NCI-H69 (cell line): ENCODE data around the gene TBX10.
"Not testable (repeated sequence)": the region's sequence is repeated elsewhere in the genome, so short reads cannot be mapped to it uniquely, and the experiment has no call there.

ENCODE experiments used
- DNase-seq: peaks from one replicate; lab custom pipeline; 2025; lab: John Stamatoyannopoulos, UW

The TBX10 gene

GRCh38 chr11:67639438-67639859 is at the start of gene TBX10:
TBX10 (minus strand) TSS chr11:67639763; CDS start chr11:67639472, 291 bp downstream.
- no peak for DNase-seq

GRCh38 chr11:67689178-67689577 is 49.6 kb upstream of the TBX10 start:
- DNase-seq = no peak

- DNase-seq = no peak
Observed at GRCh38 chr11:67687986-67688385, 48.4 kb upstream of the TBX10 start.

- not testable (repeated sequence) for DNase-seq
Observed at GRCh38 chr11:67685641-67686332, 46.2 kb upstream of the TBX10 start.

- DNase-seq = not testable (repeated sequence)
Observed at GRCh38 chr11:67682126-67683034, 42.8 kb upstream of the TBX10 start.

GRCh38 chr11:67680696-67681470 is 41.3 kb upstream of the TBX10 start:
- no peak for DNase-seq

GRCh38 chr11:67675058-67675747 is 35.6 kb upstream of the TBX10 start:
- no peak for DNase-seq

- DNase-seq = no peak
Observed at GRCh38 chr11:67674442-67674871, 34.9 kb upstream of the TBX10 start, which contains the start of gene ALDH3B2. ALDH3B2 (minus strand) TSS chr11:67674623; CDS start chr11:67666935, 7,688 bp downstream.

- DNase-seq = no peak
Observed at GRCh38 chr11:67673902-67674301, 34.3 kb upstream of the TBX10 start.

- no peak for DNase-seq
Observed at GRCh38 chr11:67673358-67673757, 33.8 kb upstream of the TBX10 start.

GRCh38 chr11:67671211-67671520 is 31.6 kb upstream of the TBX10 start:
- no peak for DNase-seq

GRCh38 chr11:67670316-67671210 is 31.0 kb upstream of the TBX10 start:
- no peak for DNase-seq

- DNase-seq = no peak
Observed at GRCh38 chr11:67668192-67668551, 28.6 kb upstream of the TBX10 start.

- DNase-seq = no peak
Observed at GRCh38 chr11:67667490-67668191, 28.1 kb upstream of the TBX10 start.

- DNase-seq = no peak
Observed at GRCh38 chr11:67666676-67667489, 27.3 kb upstream of the TBX10 start.

GRCh38 chr11:67666303-67666645 is 26.7 kb upstream of the TBX10 start:
- no peak for DNase-seq

- no peak for DNase-seq
Observed at GRCh38 chr11:67665541-67666302, 26.2 kb upstream of the TBX10 start.

GRCh38 chr11:67664696-67665540 is 25.4 kb upstream of the TBX10 start:
- no peak for DNase-seq
